NB4 (cell line): Measurements from ENCODE around the gene ZNF81.
"Not testable (repeated sequence)": the region's sequence is repeated elsewhere in the genome, so short reads cannot be mapped to it uniquely, and the experiment has no call there.

Source experiments
- DNase-seq: peaks from one replicate; pipeline ENCODE4 v3.0.0; 2010; ENCODE audit warnings: low read depth
- H3K4me3 ChIP-seq: one replicate; pipeline ENCODE4 v1.5.1; 2011; ENCODE audit warnings: mild to moderate bottlenecking, low read depth, low read length, moderate library complexity
- CTCF ChIP-seq: IDR thresholded peaks from one replicate; pipeline ENCODE4 v1.5.1; 2012; ENCODE audit warnings: low read depth, low read length
- MAX ChIP-seq: IDR thresholded peaks from 2 replicates; pipeline ENCODE4 v1.6.1; 2011; ENCODE audit warnings: low read depth, low read length
- MYC ChIP-seq: IDR thresholded peaks from 2 replicates; pipeline ENCODE4 v1.6.1; 2011; ENCODE audit warnings: low read depth, low read length
- POLR2A ChIP-seq: IDR thresholded peaks from 2 replicates; pipeline ENCODE4 v1.6.1; 2011; ENCODE audit warnings: mild to moderate bottlenecking; ENCODE audit not compliant: insufficient read length; ENCODE audit errors: extremely low read depth

ZNF81 gene

GRCh38 chrX:47807272-47807538 lies 29.5 kb upstream of the ZNF81 start:
- DNase-seq, H3K4me3 ChIP-seq: not testable (repeated sequence)

GRCh38 chrX:47807548-47807947 lies 29.2 kb upstream of the ZNF81 start:
- no peak overlapping the region for H3K4me3 ChIP-seq
- no peak for DNase-seq
- no peak for TF ChIP-seq MYC
- no peak for TF ChIP-seq POLR2A
- TF ChIP-seq CTCF = no peak

GRCh38 chrX:47808904-47809788 lies 27.6 kb upstream of the ZNF81 start:
- no peak for DNase-seq
- no peak overlapping the region for H3K4me3 ChIP-seq

GRCh38 chrX:47814851-47815250 lies 21.9 kb upstream of the ZNF81 start:
- no peak for TF ChIP-seq CTCF
- no peak for TF ChIP-seq POLR2A
- TF ChIP-seq MYC = no peak
- no peak for TF ChIP-seq MAX
- H3K4me3 ChIP-seq = no peak overlapping the region
- no peak for DNase-seq

More at GRCh38 chrX:47808904-47809788, 27.6 kb upstream of the ZNF81 start:
- no peak for TF ChIP-seq POLR2A
- TF ChIP-seq MAX = no peak
- no peak for TF ChIP-seq CTCF
- no peak for TF ChIP-seq MYC

GRCh38 chrX:47815901-47816845 lies 20.5 kb upstream of the ZNF81 start:
- no peak for DNase-seq
- H3K4me3 ChIP-seq = no peak overlapping the region
- TF ChIP-seq POLR2A (no peak), CTCF (no peak), MAX (no peak)

GRCh38 chrX:47817421-47817820 lies 19.3 kb upstream of the ZNF81 start:
- H3K4me3 ChIP-seq = no peak overlapping the region
- TF ChIP-seq POLR2A = no peak
- no peak for TF ChIP-seq MAX
- TF ChIP-seq CTCF = no peak
- no peak for TF ChIP-seq MYC
- DNase-seq = no peak
